GM19452 (cell line): ENCODE measurements around the gene EXOSC7.

Experiments used
- ATAC-seq: cut with Tn5 transposase; IDR thresholded peaks from one replicate; pipeline ENCODE4 v1.9.1; 2021; ENCODE audit not compliant: unreplicated experiment

Gene EXOSC7

GRCh38 chr3:44992555-44993470, 16.8 kb downstream of the EXOSC7 start:
- no peak for ATAC-seq

- ATAC-seq = no peak
These were observed 17.6 kb downstream of the EXOSC7 start for GRCh38 chr3:44993471-44994205.

DNA sequence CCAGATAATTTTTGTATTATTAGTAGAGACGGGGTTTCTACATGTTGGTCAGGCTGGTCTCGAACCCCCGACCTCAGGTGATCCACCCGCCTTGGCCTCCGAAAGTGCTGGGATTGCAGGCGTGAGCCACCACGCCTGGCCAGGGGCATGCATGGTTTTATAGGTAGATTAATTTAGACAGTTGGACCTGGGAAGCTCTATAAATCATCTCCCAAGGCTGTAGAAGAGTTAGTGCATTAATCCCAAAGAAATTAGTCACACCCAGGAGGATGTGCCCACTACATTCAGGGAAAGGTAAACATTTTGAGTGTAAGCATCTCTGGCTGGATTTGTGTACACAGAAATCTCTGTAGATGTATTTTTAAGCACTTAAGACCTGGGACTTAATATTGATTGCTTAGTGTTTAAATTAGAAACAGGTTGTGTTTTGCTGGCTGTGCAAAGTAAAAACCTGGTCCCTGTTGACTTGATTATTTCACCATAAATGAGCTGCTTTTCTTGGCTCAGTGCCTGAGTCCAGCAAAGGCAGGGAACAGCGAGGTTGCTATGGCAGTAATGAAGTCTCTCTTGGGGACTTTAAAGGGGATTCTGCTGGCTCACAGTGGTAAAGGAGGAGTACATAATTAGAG, 19.2 kb downstream of the EXOSC7 start:
- ATAC-seq = no peak

GRCh38 chr3:44996556-44996969, 20.5 kb downstream of the EXOSC7 start:
- no peak for ATAC-seq

- ATAC-seq = no peak
These were observed 23.7 kb downstream of the EXOSC7 start for GRCh38 chr3:44999782-45000181.

DNA sequence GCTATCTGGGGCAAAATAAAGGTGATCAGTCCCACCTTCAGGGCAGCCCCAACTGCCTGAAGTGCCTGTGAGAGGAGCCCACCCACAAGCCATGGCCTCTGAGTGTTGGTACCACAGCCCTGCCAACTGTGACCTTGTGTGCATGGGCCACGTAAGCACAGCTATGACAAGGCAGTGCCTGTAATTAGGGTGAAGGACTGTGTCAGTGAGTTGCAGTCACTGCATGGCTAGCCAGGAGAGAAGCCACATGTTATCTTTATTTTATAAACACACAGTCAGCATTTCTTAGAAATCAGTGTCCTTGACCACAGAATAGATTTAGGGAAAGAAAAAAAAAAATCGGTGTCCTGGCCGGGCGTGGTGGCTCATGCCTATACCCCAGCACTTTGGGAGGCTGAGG, 24.8 kb downstream of the EXOSC7 start:
- no peak for ATAC-seq

GRCh38 chr3:45001738-45002137, 25.7 kb downstream of the EXOSC7 start:
- no peak for ATAC-seq

GRCh38 chr3:45002139-45002660, 26.2 kb downstream of the EXOSC7 start:
- no peak for ATAC-seq

DNA sequence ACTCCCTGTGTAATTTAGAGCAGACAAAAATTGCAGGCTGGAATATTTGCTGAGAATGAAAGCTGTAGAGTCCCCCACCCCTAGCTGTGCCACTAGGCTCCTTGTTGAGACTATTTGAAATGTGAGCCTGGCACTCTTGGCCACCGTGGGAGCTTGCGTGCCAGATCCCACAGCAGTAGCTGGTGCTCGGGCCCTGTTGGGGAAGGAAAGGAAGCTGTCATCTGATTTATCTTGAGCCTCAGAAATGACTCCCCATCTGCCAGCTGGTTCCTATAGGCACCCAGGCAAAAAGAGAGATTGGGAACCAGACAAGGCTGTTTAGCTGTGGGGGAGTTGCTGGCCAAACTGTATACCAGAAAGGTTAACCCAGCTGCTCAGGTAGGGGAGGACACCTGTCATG, 26.7 kb downstream of the EXOSC7 start:
- ATAC-seq = no peak

- ATAC-seq = no peak
These were observed 27.4 kb downstream of the EXOSC7 start for GRCh38 chr3:45003406-45003805.

DNA sequence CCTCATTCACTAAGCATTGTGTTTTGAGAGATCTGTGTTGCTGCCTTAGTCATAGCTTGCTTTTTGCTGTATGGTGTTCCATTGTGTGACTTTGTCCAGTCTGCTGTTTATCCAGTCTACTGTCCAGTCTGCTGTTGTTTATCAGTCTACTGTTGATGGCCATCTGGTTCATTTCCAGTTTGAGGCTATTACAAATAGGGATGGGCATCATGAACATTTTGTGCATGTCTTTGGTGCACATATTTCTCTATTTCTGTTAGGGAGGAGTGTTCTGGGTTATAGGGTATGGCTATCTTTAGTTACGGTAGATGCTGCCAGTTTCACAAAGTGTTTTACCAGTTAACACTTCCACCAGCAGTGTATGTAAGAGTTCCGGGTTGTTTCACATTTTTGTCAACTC, 27.8 kb downstream of the EXOSC7 start:
- ATAC-seq = no peak

DNA sequence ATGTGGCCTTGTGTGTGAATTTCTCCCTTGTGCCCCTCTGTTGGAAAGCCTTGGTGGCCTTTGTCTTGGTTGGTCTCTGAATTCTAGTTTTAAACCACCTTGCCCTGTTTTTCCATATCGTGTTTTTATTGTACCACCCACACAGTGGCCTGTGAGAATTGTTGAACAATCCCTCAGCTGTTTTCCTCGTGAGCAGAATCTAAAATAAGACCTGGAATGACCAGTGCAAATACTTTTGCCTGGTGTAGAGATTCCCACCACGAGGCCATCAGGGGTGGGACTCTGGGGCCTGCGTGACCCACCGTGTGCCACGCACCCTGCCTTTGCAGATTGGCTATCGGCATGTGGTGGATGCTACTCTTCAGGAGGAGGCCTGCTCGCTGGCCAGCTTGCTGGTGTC, 31.0 kb downstream of the EXOSC7 start:
- ATAC-seq = no peak

DNA sequence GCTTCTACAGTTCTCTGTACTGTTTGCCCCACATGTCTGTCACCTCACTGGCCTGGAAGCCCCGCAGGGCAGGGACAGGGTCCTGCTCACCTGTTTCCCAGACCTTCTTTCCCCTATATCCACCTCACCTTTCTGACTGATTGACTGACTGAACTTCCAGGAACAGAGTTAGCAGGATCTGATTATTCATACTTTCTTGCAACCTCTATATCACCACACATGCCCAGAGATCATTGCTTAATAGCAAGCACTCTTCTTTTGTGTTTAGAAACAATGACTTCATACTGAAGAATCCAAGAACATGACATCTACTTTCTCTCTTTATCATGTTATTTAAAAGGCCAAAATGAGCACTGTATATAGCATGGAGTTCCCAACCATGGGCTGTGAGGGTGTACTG, 32.1 kb downstream of the EXOSC7 start:
- ATAC-seq = no peak

DNA sequence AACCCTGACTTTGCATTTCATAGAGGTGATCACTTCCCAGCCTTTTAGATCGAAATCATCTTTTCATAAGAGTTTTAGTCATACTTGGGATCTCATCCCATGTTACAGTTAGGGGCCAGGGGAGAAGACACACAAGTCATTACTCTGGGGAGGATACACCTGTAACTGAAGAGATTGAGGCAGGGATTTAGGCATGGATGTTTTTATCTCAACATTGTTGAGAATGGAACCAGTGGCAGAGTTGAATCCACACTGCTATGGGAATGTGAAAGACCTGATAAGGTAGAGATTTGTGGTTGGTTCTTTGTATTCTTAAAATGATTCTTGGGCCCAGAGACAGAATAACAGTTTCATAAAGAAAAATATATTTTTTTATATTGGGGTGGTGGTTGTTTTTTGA, 33.8 kb downstream of the EXOSC7 start:
- ATAC-seq = no peak

DNA sequence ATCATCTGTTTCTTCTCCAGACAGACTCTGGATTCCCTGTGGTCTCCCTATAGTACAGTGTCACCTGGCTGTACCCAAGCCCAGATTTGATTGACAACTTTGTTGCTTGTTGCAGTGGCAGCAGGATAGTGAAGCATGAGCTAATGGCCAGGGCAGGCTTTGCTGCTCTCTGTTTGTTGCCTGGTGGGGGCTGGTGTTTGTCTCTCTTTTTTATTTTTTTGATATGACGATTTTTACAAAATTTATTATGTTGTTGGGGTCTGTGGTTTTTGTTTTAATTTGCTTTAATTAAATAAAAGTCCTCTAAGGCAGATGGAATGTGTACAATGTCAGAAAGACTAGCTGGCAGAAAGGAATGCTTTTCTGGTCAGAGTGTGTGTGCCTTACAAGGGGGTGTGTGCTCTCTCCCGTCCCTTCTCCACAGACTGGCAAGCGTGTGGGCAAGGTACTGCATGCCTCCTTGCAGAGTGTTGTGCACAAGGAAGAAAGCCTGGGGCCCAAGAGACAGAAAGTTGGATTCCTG, 34.8 kb downstream of the EXOSC7 start:
- no peak for ATAC-seq

- no peak for ATAC-seq
These were observed 35.9 kb downstream of the EXOSC7 start for GRCh38 chr3:45011756-45012508.

GRCh38 chr3:45012577-45012976, 36.5 kb downstream of the EXOSC7 start:
- ATAC-seq = no peak

DNA sequence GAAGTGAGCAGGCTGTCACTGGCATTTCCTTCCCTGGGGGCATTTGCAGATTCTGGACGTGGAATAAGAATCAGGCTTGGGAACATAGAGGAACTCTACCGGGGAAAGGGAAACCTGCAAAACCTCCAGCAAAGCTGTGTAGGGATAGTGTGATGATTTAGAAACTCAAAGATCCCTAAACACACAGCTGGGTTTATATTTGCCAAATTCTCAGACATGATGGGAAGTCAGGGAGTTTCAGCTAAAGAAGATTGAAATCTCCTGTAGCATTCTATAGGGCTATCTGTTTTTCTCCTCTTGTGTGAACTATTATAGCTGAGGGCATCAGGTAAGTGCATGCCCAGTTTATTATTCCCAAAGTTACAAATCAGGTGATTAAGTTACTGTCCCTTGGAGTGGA, 40.9 kb downstream of the EXOSC7 start:
- ATAC-seq = no peak

GRCh38 chr3:45017821-45018220, 41.8 kb downstream of the EXOSC7 start:
- ATAC-seq = no peak

- no peak for ATAC-seq
These were observed 44.5 kb downstream of the EXOSC7 start for GRCh38 chr3:45020534-45020933.
